OCI-LY1 (cell line): Measurements from ENCODE around the gene SYT9.

Source experiments
- EZH2 ChIP-seq: fragments of 200-600 bp; sonication (generic), shearing (Covaris generic); IDR thresholded peaks from 2 replicates; pipeline ENCODE4 v1.8.0; 2017; ENCODE audit warnings: borderline replicate concordance, mixed run types, mild to moderate bottlenecking, antibody characterized with exemption, low read length, moderate library complexity, mixed read lengths
- TF ChIP-seq, protein P1 (sequence below): fragments of 200-600 bp; sonication (generic), shearing (Covaris generic); IDR thresholded peaks from 2 replicates; pipeline ENCODE4 v1.5.1; 2017; ENCODE audit warnings: mild to moderate bottlenecking, antibody characterized with exemption, low read length, moderate library complexity, mixed read lengths

DNA sequence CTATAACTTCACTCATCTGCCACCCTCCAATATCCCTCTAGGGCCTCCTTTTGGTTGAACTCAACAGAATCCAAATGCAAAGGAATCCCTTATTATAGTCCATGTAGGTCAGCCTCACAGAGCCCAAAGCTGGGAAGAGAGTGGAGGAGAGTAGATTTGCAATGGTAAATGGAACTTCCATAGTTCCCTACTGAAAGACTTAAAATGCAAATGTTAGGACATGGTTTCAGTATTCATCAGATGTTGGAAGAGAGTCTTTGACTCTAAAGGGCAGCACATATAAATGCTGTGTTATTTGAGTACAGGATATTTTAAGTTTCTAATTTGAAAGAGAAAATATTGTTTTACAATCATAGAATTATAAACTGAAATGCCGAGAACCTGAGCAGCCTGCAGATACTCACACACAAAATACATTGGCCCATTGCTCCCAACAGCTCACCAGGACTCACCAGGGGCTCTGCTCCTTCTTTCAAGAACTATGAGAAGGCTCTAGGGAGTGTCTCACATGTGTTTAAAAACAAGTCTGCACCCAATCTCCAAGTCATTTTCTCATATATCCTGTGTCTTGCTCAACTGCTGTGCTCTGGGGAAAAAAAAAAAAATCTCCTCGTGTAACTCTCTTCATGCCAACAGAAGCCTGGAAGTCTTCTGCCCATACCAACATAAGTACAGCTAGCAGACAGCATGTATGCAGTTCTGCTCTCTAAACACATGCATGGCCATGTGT, 39.6 kb downstream of the SYT9 start:
- TF ChIP-seq, protein P1, sequence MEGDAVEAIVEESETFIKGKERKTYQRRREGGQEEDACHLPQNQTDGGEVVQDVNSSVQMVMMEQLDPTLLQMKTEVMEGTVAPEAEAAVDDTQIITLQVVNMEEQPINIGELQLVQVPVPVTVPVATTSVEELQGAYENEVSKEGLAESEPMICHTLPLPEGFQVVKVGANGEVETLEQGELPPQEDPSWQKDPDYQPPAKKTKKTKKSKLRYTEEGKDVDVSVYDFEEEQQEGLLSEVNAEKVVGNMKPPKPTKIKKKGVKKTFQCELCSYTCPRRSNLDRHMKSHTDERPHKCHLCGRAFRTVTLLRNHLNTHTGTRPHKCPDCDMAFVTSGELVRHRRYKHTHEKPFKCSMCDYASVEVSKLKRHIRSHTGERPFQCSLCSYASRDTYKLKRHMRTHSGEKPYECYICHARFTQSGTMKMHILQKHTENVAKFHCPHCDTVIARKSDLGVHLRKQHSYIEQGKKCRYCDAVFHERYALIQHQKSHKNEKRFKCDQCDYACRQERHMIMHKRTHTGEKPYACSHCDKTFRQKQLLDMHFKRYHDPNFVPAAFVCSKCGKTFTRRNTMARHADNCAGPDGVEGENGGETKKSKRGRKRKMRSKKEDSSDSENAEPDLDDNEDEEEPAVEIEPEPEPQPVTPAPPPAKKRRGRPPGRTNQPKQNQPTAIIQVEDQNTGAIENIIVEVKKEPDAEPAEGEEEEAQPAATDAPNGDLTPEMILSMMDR, result no peak
- no peak for TF ChIP-seq EZH2
